Measurements from ENCODE around the gene KRTAP9-2.
"Not testable (repeated sequence)": the region's sequence is repeated elsewhere in the genome, so short reads cannot be mapped to it uniquely, and the experiment has no call there.

KRTAP9-2 gene

DNA sequence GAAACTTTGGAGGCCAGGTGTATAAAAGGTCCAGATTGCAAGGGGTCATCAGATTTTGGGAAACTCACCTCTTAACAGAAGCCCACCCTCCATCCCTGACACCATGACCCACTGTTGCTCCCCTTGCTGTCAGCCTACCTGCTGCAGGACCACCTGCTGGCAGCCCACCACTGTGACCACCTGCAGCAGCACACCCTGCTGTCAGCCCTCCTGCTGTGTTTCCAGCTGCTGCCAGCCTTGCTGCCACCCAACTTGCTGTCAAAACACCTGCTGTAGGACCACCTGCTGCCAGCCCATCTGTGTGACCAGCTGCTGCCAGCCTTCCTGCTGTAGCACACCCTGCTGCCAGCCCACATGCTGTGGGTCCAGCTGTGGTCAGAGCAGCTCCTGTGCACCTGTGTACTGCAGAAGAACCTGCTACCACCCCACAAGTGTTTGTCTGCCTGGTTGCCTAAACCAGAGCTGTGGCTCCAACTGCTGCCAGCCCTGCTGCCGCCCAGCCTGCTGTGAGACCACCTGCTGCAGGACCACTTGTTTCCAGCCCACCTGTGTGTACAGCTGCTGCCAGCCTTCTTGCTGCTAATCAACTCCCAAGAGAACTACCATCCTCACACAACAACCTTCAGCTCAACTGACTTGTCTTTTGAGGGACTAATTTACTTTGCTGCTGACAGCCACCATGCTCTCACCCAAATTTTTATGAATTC lies 6.1 kb downstream of the KRTAP9-2 start, which contains the start of gene KRTAP9-3:
KRTAP9-3 (plus strand) TSS at position 51 of the 707 bp plus-strand sequence; CDS start at position 104, 53 bp downstream.
- not testable (repeated sequence) for DNase-seq (ENCODE audit: low read depth in 2 of 2, low spot score in 1 of 2)

GRCh38 chr17:41237116-41237515 lies 10.7 kb downstream of the KRTAP9-2 start:
- not testable (repeated sequence) for DNase-seq (ENCODE audit: low read depth in 2 of 2, low spot score in 1 of 2)

- DNase-seq (ENCODE audit: low read depth in 2 of 2, low spot score in 1 of 2), result not testable (repeated sequence)
Measured at GRCh38 chr17:41237949-41238437, 11.5 kb downstream of the KRTAP9-2 start, which contains the start of gene KRTAP9-8. Gene KRTAP9-8, plus strand, starts transcription at chr17:41237999. Its CDS starts 53 bp downstream, at chr17:41238052.

GRCh38 chr17:41246995-41247787 lies 20.7 kb downstream of the KRTAP9-2 start:
- DNase-seq (ENCODE audit: low read depth in 2 of 2, low spot score in 1 of 2), result not testable (repeated sequence)

GRCh38 chr17:41249637-41250240 lies 23.3 kb downstream of the KRTAP9-2 start, which contains the start of gene KRTAP9-4:
Gene KRTAP9-4, plus strand, starts transcription at chr17:41249687. Its CDS starts 34 bp downstream, at chr17:41249721.
- not testable (repeated sequence) for DNase-seq (ENCODE audit: low read depth in 2 of 2, low spot score in 1 of 2)

DNA sequence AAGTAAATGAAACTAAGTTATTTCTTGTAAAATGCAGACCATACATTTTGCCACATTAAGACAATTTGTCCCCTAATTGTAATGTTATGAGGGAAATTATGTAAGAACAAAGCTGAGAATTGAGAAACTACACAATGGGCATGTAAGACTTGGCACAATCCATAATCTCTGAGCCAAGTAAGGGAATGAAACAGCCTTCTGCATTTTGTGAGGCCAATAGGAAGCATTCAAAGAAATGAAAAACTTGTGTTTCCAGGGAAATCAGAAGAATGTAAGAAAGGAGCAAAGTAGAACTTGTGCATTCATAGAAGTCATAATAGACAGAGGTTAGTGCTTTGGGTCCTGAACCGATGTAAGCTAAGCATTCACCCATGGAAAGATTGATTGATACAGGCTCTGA lies 24.8 kb downstream of the KRTAP9-2 start:
- no peak for DNase-seq (ENCODE audit: low read depth in 2 of 2, low spot score in 1 of 2)

GRCh38 chr17:41254861-41255260 lies 28.4 kb downstream of the KRTAP9-2 start:
- DNase-seq (ENCODE audit: low read depth in 2 of 2, low spot score in 1 of 2), result no peak

- not testable (repeated sequence) for DNase-seq (ENCODE audit: low read depth in 2 of 2, low spot score in 1 of 2)
Measured at GRCh38 chr17:41255381-41256290, 29.2 kb downstream of the KRTAP9-2 start, which contains the start of gene KRTAP9-9. Gene KRTAP9-9, plus strand, starts transcription at chr17:41255384.

DNA sequence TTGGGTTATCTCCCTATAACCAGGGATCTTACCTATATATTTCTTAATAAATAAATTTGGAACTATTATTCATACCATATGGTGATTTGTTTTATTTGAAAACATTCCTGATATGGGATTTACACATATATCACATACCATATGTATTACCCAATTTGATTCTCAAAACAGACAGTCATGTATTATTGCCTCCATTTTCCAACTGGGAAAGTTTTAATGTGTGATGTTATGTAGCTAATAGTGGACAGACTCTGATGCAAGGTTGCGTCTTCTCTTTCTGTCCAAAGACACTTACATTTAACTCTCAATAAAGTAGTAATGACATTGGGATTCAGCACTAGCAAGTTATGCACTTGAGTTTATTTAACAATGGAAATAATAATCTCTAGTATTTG lies 29.8 kb downstream of the KRTAP9-2 start:
- DNase-seq (ENCODE audit: low read depth in 2 of 2, low spot score in 1 of 2), result no peak

GRCh38 chr17:41258406-41258805 lies 32.0 kb downstream of the KRTAP9-2 start:
- no peak for DNase-seq (ENCODE audit: low read depth in 2 of 2, low spot score in 1 of 2)

- no peak for DNase-seq (ENCODE audit: low read depth in 2 of 2, low spot score in 1 of 2)
Measured at GRCh38 chr17:41263212-41263611, 36.8 kb downstream of the KRTAP9-2 start.

DNA sequence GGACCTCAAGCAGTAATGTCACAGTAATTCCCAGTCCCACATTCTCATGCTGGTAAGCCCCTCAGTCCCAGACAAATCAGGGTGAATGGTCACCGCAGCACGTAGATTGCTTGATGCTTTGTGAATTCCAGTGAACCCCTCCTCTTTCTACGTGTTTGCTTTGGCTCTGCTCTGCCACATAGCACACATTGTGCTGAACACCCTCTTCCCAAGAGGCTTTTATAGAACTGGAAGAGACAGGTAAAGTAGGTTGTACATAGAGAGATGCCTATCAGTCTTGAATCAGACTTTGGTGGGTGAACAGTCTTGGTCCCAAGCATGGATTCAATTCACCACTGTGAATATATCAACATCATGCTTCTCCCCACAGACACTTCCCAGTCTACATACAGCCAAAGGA lies 38.2 kb downstream of the KRTAP9-2 start:
- no peak for DNase-seq (ENCODE audit: low read depth in 2 of 2, low spot score in 1 of 2)

DNA sequence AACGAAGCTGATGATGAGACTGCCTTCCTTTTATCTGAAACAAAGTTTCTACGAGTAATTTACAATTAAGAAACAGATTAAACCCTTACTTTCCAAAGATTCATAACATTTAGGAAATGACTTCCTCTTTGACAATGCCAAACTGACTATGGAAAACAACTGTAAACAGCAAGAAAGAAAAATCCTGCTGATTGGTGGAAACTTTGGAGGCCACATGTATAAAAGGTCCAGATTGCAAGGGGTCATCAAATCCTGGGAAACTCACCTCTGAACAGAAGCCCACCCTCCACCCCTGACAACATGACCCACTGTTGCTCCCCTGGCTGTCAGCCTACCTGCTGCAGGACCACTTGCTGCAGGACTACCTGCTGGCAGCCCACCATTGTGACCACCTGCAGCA lies 38.6 kb downstream of the KRTAP9-2 start, which contains the start of gene KRTAP9-6:
KRTAP9-6 (plus strand) TSS at position 301 of the 400 bp plus-strand sequence; CDS start at position 301, 0 bp downstream.
- DNase-seq (ENCODE audit: low read depth in 2 of 2, low spot score in 1 of 2), result no peak

DNA sequence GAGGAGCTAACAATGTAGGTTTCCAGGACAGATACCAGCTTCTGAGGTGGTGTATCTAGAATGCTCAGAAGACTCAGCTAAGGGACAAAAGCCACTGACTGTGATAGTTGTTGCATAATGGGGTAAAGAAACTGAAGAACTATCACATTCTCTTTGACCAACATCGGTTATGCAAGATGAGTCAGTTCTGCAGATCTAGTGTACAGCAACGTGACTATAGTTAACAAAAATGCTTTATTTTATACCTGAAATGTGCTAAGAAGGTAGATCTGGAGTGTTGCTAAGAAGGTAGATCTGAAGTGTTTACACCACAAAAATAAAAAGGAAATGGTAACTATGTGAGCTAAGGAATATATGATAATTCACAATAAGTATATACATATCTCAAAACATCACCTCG lies 41.3 kb downstream of the KRTAP9-2 start:
- DNase-seq (ENCODE audit: low read depth in 2 of 2, low spot score in 1 of 2), result no peak

- not testable (repeated sequence) for DNase-seq (ENCODE audit: low read depth in 2 of 2, low spot score in 1 of 2)
Measured at GRCh38 chr17:41271323-41271722, 44.9 kb downstream of the KRTAP9-2 start.

- DNase-seq (ENCODE audit: low read depth in 2 of 2, low spot score in 1 of 2), result no peak
Measured at GRCh38 chr17:41271858-41272257, 45.4 kb downstream of the KRTAP9-2 start.

- DNase-seq (ENCODE audit: low read depth in 2 of 2, low spot score in 1 of 2), result not testable (repeated sequence)
Measured at GRCh38 chr17:41275648-41276190, 49.3 kb downstream of the KRTAP9-2 start, which contains the start of gene KRTAP9-7. Gene KRTAP9-7, plus strand, starts transcription at chr17:41275698. Its CDS starts 0 bp downstream, at chr17:41275698.

All from stimulated activated CD8-positive, alpha-beta memory T cell treated with anti-CD3 and anti-CD28 coated beads, Interleukin-4, amount 100 ng/mL, for 4 hours (primary cell).